HuH-7 (cell line): ENCODE measurements around the gene KITLG.
A peak's percentile ranks its signal among the peaks of the same experiment; 100 is the strongest.
"Not testable (repeated sequence)": the region's sequence is repeated elsewhere in the genome, so short reads cannot be mapped to it uniquely, and the experiment has no call there.

Source experiments
- DNase-seq: peaks from one replicate; pipeline ENCODE4 v3.0.0; 2011; ENCODE audit warnings: low spot score

KITLG gene

DNA sequence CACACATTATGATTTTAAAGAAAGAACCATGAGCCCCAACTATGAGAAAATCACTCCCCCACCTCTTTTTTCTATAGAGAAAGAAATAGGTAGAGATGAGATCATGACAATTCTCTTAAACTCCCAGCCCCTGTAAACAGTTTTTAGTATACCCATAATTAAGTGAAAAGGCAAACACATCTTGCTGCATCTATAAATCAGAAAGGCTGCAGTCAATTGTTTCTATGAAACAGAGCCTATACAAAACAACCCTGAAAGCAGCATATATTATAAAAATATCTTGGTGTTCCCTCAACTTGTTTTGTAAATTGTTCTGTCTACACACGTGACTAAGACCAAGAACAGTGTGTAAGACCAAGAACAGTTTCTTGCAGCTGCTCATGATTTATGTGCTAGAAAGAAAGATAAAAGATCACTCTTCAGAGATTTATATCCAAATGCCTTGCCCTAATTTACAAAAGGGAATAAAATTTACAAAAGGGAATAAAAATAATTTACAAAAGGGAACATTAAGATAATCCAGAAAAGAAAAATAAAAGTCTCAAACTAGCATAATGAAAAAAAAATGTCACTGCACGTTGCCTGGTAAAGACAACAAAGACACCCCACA, 4.8 kb downstream of the KITLG start:
- DNase-seq: no peak

DNA sequence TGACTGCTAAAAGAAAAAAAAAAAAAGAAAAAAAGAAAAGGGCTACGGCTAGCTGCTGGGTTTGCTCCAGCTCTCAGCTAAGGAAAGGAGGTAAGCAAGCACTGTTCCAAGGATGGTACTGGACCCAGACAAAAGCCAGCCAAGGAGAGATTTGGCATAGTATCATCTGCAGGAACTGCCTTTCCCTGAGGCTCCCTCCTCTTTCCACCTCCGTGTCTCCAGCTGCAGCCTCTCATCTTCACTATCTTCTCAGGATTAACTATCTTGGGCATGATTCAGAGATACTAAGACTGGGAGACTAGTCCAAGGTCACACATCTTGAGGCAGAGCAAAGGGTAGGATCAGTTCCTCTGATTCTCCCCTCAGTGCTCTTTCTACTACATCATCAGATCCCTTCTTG, 6.0 kb downstream of the KITLG start:
- no peak for DNase-seq

DNA sequence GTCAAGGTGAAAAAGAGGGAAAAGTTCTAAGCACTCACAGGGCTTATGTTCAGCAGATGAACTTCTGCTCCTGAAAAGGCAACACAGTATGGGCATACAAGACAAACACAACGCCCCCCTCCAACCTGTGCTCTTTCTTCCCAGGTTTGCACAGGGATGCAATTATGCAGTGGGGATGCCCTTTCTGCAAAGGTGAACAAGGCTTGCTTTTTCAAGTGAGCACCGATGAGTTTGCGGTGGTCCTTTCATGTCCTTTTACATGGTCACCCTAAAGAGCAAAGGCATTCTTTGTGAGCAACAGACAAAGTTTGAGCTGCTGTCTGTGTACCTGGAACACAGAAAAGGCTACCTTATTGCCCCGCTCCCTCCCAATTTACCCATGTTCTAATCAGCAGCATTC, 6.7 kb downstream of the KITLG start:
- no peak for DNase-seq

DNA sequence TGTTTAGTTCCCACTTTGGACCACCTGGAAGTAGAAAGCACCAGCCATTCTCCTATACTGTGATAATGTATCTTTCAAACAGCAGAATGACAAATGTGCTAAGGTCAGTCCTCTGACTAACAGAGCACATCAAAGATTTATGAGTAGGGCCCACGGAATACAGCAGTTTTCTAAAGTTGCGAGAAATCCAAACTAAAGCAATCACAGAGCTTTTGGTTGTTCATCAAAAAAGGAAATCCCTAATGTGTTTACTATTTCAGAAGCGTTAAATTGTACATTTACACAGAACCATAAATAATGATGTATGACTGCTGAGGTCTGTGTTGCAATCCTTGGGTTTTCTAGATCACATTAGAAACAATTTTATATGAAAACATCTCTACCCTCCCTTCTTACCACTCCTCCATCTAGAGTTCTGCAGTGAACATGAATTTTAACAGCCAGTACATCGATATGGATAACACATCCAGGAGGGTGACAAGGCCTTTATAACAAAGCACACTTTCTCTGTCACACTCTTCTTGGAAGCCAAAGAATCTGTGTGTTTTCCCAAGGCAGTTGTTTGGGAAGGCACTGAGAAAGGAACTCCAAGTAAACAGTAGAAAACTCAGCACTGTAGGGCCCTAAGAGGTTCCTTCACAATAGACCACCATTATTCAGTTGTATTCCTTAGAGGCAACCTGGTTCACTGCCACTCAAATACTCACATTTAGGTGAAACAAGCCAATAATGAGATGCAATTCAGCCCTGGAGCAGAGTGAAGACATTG, 7.3 kb downstream of the KITLG start:
- DNase-seq: no peak

DNA sequence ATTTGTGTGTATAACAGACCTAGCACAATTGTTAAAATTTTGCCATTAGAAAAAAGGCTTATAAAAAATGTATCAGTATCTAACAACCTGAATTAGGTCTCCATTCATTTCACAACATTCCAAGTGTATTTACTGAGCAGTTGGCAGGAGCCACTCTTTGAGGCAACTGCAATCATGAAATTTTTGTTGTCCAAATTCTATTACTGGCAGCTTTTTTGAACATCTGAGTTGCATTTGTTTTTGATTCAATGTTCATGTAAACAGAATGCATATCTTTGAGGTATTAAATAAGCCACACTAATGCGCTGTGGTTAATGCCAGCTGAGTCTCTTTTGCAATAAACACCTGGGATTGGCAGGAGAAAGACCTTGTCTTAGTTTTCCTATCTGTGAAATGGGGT, 8.7 kb downstream of the KITLG start:
- DNase-seq: no peak

DNA sequence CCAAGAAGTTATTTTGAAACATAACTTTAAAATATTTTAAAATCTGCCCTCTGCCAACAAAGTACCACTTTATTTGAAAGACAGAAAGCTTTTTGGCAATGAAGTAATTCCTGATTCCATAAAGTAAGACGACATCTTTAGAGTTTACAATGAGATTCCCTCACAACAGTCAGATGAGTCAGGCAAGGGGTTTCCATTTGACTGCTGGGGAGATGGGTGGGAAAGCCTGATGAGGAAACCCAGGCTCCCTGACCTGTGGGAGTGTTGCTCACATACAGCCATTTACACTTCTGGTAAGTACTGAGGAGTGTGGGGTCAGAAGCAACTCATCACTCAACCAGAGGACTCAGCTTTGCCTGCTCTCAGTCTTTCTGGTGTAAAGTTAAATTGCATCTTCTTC, 10.2 kb downstream of the KITLG start:
- no peak for DNase-seq

- peak; percentile 29 for DNase-seq
Observed at GRCh38 chr12:88566430-88566829, 13.8 kb downstream of the KITLG start.

DNA sequence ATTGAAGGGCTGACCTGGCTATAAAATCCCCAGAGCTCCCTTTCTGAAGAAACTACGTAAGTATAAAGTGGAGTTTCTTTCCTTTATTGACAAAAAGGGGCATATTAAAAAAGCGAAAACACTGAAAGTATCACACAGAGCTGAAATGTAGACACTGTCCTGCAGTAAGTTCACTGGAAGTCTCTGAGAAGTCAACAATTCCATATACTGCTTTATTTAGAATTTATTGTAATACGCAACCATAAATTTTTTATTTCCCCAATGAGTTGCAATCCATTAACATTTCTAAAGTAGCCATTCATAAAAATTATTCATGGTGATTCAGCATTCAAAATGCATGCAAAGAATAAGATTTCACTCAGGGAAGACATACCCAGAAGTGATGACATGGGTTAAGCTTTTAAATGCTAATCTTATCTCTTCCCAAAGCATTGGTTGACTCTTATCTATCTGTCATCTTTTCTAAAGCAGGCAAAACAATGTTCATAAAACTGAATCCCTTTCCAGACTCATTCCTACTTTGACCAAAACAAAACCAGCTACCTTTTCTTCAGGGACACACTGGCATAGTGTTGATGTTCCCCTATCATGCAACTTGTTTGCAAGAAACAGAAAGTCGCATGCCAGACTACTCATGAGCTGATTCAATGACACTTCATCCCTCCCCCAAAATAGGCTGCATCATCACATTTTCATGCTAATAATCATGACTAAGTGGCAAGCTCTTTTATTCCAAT, 17.3 kb downstream of the KITLG start:
- DNase-seq: no peak

- no peak for DNase-seq
Observed at GRCh38 chr12:88562151-88562550, 18.1 kb downstream of the KITLG start.

- DNase-seq: no peak
Observed at GRCh38 chr12:88559772-88560171, 20.5 kb downstream of the KITLG start.

DNA sequence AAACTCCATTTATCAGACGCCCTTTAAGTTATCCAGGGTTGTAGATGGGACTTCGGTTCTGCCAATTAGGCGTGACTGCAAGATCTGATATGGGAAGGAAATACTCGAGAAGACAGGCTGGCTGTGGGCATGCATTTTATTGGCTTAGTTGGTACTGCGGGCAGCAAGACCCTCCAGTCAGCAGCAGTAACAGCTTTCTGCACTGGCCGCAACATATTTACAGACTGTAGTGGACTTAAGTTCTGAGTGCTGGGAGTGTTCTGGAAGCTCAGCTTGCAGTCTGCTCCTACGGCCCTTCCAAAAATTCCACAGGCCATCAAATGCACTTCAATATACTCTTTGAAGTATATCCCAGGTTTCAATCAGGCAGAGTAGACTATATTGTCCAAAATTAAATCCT, 21.1 kb downstream of the KITLG start:
- DNase-seq: no peak

DNA sequence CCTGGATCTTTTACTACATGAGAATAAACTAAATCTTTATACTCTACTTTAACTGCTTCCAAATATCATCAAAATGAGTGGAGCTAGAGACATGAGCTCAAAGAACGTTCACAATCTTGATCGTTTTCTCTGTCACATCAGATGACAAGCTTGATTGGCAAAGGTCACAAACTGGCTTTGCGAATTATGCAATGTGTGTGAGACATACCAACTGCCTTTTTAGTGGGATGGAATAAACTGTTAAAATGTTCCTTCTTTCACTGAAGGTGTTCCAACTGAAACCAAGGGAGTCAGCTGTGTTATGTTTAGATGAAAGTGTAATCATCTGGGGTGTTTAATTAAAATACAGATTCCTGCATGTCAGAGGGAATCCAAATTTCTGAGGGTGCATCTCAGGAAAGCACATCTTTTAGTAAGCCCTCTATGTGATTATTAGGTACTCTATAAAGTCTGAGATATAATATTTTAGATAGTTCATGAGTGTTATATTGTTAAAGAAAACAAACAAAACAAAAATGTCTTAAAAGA, 21.9 kb downstream of the KITLG start:
- DNase-seq: no peak

DNA sequence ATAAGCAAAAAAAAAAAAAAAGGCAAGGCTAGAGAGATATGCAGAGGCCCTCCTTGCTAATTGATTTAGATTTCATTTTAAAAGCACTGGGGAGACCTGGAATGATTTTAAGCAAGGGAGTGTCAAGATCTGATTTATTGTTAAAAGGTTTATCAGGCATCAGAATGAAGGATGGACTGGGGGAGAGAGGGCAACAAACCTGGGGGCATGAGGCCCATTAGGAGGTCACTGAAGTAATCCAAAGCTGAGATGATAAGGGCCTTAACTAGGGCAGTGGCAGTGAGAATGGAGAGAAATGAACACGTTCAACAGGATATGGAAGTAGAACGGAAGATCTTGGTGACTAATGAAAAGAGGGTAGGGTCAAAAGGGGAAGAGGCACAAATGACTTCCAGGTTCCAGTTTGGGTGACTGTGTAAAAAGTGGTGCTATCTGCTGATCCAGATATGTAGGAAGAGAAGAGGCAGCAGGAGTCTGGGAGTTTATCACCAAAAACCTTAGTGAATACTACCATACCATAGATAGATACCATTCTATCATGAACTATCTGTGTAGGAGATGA, 24.0 kb downstream of the KITLG start:
- DNase-seq: no peak

- no peak for DNase-seq
Observed at GRCh38 chr12:88553941-88554658, 26.2 kb downstream of the KITLG start.

DNA sequence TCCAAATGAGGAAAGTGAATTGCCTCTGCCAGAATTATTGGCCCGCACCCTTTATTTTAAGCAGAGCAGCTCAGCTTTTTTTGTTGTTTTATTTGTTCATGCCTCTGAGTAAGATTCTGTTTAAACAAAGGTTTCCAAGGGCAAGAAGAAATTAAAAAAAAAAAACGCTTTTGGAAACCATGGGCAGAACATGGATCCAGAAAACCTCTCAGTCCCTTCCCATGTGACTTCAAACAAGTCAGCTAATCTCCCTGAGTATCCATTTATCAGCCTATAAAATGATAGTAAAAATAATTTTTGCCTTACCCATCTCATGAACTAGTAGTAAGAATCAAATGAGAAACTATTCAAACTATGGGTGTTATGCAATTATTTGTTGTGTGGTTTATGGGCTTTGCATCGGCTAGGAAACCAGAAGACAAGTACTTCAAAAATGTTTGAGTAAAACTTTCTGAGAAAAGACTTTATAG, 27.6 kb downstream of the KITLG start:
- DNase-seq: no peak

DNA sequence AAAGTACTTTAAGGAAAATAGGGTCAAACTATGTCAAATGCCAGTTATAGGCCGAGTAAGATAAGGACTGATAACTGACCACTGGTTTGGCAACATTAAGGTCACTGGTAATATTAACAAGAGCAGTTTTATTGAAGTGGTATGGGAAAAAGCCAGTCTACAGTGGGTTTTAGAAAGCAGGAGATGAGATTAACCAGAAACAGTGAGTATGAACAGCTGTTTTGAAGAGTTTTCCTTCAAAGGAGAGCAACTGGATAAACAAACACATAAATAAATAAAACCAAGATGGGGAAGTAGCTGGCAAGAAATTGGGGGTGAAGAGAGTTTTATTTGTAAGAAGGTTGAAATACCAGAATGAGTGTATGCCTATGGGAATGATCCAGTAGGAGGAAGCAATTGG, 30.3 kb downstream of the KITLG start:
- no peak for DNase-seq

GRCh38 chr12:88547949-88548348, 32.3 kb downstream of the KITLG start:
- DNase-seq: not testable (repeated sequence)

- no peak for DNase-seq
Observed at GRCh38 chr12:88546853-88547252, 33.4 kb downstream of the KITLG start.

DNA sequence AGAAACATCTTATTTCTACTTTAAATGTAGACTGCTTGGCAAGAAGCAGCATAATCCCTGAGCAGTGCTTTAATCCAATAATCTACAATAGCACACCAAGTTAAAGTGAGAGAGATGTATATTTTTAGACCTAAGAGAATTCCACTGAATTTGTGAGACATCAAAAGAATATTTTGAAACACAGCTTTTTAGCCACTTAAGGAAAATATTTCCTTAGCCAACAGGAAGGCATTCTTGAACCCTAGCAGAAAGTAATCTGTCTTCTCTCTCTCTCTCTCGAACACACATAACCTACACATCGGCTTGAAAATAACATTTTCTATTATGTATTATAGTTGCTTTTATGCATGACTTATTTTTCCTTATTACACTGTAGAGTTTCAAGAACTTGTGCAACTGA, 34.0 kb downstream of the KITLG start:
- no peak for DNase-seq

DNA sequence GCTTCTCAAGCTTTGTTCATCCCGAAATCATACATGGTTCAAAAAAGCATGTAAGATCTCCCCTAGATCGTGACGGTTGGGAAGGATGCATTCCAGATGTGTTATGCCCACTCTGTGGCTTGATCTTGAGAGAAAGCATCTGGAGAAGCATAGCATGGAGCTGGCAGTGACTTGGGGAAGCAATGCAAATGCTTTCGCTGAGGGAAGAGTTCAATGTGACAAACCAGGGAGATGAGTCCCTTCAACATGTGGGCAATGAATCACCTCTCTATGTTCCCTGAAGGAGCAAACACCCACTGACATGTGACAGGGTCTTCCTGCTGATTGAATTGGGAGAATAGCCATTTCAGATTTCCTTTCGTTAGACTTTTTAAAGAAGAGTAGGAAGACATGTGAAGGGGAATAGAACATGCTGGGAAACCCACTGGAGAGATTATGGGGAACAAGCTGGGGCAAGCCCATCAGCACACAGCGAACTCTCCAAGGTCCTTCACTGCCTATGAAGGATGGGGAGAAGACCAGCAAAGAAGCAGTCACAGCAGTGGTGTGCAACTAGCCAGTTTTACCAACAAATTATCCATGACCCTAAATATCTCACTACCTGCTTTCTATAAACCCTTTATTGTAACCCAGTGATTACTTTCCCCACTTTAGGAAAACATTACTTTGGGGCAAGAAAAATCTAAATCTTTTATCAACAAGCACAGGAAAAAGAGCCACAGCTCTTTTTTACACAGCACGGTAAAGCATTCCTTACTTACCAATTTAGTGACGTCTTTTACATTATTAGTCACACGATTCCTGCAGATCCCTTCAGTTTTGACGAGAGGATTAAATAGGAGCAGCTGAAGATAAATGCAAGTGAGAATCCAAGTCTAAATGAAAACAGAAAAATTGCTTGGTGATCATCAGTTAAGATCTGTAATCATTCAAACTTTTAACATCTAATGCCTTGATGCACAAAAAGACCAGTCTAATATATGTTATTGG, 35.0 kb downstream of the KITLG start:
- DNase-seq: no peak

DNA sequence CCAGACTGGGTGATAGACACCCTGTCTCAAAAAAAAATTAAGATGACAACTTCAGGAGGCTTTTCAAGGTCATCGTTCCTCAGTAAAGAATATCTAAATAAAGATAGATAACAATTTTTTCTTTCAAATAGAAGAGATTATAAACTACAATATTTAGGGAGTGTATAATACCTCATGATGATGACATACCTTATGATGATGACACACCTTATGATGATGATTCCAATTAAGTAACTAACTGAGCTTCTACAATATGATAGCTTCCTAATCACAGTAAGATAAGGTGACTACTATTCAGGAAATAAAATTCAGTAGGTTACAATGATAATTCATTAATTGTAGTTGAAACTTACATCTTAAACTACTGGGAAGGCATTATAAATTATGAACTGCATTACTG, 40.4 kb downstream of the KITLG start:
- no peak for DNase-seq
